NCI-H748 (cell line): ENCODE measurements around the gene EPHA2.

Source experiments
- DNase-seq: peaks from one replicate; lab custom pipeline; 2025; ENCODE audit not compliant: unreplicated experiment; lab: John Stamatoyannopoulos, UW

Gene EPHA2

GRCh38 chr1:16184557-16185303, 28.9 kb upstream of the EPHA2 start:
- no peak for DNase-seq

GRCh38 chr1:16183765-16184556, 28.1 kb upstream of the EPHA2 start:
- DNase-seq = no peak

DNA sequence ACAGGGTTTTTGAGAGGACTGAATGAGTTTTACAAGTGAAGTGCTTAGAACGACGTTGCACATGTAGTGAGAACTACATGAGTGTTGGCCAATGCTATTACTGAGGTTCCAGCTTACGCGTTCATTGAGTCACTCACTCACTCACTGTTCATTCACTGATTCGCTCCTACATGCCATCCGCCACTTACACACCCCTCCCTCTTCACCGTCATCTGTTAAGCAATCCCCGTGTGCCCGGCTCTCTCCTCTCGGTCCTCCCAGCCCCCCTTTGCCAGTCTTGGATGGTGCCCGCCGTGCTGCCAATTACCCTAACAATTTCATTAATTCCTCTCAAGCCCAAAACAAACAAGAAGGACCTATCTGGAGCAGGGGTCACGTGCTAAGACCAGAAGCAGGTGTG, 27.3 kb upstream of the EPHA2 start:
- DNase-seq = no peak

GRCh38 chr1:16181887-16182719, 26.2 kb upstream of the EPHA2 start:
- no peak for DNase-seq

- no peak for DNase-seq
Observed at GRCh38 chr1:16180291-16180824, 24.5 kb upstream of the EPHA2 start.

DNA sequence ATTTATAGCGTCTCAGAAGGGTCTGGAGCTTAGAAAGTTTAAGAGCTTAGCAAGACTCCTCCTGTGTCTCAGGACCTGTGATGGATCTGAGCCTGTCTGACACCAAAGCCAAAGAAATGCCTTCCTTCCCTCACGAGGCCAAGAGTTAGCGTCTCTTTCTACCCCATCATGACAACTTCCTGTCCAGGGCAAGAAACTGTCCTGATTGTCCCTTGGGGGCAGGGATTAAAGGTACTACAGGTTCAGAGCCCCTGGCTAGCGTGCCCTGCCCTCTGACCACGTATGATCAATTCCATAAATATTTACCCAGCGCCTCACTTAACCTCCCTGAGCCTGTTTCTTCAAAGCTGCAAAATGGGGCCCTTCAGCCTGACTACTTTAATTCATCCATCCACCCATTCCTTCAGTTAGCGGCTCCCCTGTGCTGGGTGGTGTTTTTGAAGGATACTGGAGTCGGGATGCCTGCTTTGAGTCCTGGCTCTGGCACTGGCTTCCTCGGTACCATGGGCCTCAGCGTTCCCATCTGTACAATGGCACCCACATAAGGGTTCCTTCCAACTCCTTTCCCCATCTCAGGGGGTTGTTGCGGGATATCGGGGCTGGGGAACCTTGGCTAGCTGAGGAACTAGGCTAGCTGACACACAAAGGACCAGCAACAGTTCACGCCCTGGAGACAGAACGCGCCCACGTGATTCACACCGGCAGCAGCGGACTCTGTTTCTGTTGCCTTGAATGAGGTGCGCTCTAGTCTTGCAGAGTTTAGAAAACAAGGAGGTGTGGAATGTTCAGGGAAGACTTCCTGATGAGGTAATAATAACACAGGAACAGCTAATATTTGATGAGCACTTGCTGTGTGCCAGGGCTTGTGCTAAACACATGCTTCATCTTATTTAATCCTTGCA, 23.0 kb upstream of the EPHA2 start:
- DNase-seq = no peak

DNA sequence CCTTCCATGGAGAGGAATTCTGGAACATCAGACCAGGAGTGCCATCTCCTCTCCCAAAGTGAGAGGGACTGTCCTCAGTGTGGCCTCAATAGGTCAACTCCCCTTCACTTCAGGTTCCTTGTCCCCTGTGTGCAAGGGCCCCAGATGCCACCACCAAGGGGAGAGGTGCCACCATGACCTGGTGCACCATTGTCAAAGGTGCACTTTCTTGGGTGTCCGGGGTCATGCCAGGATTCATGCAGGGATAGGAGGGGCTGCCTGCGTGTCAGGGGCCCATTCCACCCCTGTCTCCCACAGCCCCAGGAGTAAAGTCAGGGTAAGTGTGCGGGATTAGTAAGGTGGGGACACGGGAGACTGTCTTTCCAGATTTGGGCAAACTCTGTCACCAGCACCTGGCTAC, 21.4 kb upstream of the EPHA2 start:
- no peak for DNase-seq

GRCh38 chr1:16176653-16177052, 20.8 kb upstream of the EPHA2 start:
- no peak for DNase-seq

GRCh38 chr1:16175610-16176553, 20.0 kb upstream of the EPHA2 start:
- no peak for DNase-seq

GRCh38 chr1:16174886-16175598, 19.2 kb upstream of the EPHA2 start:
- DNase-seq = no peak

GRCh38 chr1:16174261-16174868, 18.5 kb upstream of the EPHA2 start:
- no peak for DNase-seq

GRCh38 chr1:16173447-16174260, 17.8 kb upstream of the EPHA2 start:
- no peak for DNase-seq

- no peak for DNase-seq
Observed at GRCh38 chr1:16172964-16173446, 17.1 kb upstream of the EPHA2 start.

- no peak for DNase-seq
Observed at GRCh38 chr1:16172218-16172830, 16.5 kb upstream of the EPHA2 start.

GRCh38 chr1:16171314-16172151, 15.7 kb upstream of the EPHA2 start:
- DNase-seq = no peak

GRCh38 chr1:16170283-16170673, 14.4 kb upstream of the EPHA2 start:
- DNase-seq = no peak
